Activated T-cell treated with anti-CD3 and anti-CD28 coated beads, Interleukin-2, amount 50 U/mL, for 48 hours (primary cell): Measurements from ENCODE around the gene COL6A5.
"Not testable (repeated sequence)": the region's sequence is repeated elsewhere in the genome, so short reads cannot be mapped to it uniquely, and the experiment has no call there.

Experiments
- DNase-seq, 2 experiments: peaks; one replicate each; pipeline ENCODE4 v3.0.0-alpha.2; 2020

The COL6A5 gene

DNA sequence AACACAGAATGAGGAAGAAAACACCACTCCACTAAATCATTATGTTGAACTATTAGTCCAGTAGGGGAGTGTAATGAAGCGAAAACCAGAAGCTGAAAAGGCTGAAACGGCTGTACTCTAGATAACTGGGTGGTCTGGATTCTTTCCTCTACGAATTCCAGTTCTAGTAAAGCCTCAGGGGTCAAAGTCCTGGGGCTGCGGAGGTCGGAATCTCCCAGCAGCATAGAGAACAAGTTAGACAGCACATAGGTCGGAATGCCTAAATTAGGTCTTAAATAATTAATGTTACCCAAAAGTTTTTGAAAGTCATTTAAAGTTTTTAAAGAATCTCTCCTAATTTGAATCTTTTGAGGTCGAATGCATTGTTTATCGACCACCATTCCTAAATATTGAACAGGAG, 102.7 kb downstream of the COL6A5 start:
- not testable (repeated sequence) for DNase-seq

DNA sequence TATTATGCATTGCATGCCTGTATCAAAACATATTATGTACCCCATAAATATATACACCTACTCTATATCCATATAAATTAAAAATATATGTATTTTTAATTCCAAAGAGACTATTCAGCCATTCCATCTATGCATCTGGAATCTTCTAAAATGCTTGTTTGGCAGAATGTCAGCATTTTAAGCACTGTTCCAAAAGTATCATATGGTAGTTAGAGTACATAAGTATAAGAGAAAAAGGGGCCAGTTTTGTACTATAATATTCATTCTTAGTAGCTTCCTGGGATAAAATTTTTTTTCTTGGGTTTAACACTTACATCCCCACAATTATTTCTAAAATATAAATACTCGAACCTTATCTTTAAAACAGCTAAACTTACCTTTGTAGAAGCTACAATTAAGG, 111.1 kb downstream of the COL6A5 start:
- DNase-seq: no peak

DNA sequence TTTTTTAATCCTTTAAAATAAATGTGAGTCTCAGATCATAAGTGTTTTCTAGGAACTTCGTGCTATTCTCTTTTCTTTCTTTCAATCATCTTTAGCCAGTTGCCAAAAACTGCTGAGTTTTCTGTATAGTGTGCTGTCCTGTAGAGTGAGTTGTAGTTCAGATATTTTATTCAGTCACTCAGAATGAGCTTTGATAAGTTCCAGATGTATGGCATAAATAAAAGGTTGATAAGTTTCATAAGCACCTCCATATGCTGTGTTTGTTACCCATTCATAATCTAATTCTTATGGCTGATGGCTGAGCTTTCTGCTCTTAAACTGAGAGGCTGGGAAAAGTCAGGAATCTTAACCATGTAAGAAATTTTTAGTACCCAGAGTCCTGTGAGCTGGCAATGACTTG, 112.2 kb downstream of the COL6A5 start:
- DNase-seq: no peak

DNA sequence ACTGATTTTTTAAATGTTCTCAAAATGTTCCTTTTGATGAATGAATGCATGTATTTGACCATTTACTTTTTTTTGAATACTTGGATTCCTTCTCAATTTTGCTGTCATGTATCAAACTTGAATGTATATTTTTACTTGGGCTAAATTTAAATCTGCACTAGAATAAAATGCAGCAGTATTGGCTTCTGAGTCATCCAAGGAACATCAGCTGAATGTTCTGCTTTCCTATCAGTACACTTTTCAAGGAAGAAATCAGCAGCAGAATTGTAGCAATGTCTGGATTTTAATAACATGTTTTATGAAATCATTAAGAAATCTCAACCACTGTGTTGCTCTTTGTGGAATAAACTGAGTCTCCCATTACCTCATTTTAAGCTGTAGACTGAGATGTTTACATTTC, 114.5 kb downstream of the COL6A5 start:
- DNase-seq: no peak

DNA sequence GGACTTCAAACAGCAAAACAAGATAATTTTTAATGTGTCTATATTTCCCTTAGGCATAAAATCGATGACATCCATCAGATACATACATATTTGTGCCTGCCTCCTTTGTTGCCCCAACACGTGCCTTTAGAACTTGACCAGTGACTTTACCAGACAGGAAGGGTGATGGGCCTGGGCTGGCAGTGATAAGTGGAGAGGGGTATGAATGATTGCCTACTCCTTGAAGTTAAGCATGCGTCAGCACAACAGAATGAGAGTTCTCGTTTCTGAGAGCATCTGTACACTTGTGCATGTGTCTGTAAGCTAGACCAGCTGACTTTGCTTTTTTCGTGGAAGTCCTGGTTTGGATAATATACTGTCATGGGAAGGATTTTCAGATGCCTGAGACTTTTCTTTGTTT, 116.6 kb downstream of the COL6A5 start:
- DNase-seq: no peak

DNA sequence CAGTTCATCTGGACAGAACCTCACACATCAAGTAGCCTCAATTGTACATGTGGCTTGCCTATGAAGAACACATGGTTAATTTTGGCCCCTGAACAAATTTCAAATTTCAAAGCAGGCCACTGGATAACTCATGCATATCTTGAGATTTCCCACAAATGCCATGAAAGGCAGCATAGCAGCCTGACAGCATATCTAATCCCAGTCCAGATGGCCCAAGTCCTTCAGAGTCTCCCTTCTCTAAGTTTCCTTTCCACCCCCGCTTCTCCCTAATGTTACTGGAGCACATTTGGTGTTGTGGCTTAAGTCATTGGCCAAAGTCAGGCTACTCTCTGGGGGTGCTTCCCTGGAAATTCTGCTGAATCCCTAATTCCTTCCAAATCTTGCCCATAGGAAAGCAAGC, 117.7 kb downstream of the COL6A5 start:
- DNase-seq: no peak

DNA sequence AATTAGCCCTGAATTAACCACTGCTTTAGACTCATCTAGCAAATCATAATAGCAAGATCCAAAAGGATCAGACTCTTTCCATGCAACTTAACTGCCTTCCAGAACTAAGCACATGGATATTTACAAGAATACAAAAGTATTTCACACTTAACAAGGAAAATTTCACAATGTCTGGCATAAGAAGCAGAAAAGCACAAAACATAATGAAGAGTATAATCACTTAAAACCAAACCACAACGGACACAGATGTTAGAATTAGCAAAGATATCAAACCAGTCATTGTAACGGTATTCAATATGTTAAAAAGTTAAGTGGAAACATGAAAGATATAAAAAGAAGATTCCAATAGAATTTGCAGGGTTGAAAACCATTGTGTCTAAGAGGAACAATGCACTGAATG, 120.0 kb downstream of the COL6A5 start:
- DNase-seq: no peak

DNA sequence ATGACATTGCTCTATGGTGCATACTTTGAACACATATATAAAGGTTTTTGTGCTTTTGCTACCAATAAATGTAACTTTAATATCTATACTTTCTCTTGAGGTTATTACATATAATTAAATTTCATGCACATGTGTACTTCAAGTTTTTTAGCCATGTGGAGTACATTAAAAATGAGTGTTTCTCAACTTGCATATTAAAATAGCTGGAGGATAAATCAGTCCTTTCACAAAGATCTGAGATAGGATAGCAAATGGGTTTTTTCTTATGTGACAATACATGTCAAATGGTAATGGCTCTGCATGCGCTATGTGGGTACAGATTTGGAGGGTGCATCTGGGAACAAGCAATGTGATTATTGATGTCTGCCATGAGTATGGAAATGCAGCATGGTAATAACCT, 122.8 kb downstream of the COL6A5 start:
- DNase-seq: no peak

DNA sequence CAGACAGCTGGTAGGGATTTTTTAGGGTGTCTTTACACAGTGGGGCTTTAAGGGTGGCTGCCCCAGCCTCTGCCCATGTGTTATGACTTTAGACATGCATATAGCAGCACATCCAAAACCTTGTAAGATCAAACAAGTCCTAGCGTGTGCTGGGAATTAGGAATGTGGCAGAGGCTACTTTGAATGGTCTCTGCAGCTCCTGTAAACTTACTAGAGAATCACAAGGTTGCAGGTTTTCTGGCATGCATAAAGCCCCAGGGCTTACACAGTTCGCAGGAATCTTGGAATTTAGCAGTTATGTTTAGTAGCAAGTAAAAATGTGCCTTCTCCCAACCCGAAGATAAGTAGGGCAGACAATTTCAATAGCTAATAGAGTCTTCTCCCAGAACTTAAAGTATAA, 124.7 kb downstream of the COL6A5 start:
- DNase-seq: no peak

DNA sequence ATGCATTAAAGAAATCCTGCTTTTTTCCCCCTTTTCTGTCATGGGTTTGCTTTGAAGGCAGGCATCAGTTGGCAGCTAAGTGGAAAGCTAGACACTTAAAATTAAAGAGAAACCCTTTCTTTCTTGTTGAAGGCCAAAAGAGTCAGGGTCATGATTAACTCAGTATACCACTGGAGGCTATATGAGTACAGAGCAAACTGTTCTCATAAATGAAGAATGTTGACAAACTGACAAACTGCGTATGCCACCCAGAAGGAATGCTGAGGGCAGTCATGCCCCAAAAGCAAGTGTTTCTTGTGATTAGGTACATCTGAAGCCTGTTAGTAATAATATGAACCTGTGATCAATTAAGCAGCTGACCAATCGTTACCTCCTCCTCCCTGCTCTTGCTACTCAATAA, 127.9 kb downstream of the COL6A5 start:
- DNase-seq: no peak

DNA sequence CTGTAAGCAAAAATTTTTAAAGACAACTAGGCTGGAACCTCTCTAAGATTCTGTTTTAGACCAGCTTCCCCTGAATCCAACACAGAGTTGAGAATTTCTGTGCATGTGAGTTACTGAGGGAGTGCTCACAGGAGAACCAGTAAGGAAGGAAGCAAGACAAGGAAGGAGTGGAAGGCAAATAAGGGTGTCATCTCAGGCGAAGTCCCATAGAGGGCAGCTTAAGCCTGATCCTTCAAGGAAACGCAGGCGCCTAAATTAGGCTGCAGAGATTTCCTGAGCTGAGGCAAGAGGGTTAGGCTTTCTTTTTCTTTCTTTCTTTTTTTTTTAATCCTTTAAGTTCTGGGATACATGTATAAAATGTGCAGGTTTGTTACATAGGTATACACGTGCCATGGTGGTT, 135.3 kb downstream of the COL6A5 start:
- DNase-seq: no peak

DNA sequence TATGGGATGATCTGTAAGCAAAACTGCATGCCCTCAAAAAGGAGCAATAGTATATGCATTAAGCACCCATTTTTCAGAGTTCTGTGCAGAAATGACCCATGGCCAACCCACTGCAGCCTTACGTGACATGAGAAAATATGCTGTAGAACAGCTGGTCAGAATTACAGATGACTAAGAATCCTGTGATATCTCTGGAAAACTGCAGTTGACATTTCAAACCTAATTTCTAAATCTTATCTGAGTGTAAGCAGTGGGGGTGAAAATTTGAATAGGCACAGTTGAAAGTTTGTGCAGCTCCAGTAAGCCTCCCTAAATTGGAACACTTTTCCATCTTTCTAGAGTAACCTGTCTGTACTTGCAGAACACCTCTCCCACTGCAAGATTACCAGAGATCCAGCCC, 142.8 kb downstream of the COL6A5 start:
- DNase-seq: no peak

DNA sequence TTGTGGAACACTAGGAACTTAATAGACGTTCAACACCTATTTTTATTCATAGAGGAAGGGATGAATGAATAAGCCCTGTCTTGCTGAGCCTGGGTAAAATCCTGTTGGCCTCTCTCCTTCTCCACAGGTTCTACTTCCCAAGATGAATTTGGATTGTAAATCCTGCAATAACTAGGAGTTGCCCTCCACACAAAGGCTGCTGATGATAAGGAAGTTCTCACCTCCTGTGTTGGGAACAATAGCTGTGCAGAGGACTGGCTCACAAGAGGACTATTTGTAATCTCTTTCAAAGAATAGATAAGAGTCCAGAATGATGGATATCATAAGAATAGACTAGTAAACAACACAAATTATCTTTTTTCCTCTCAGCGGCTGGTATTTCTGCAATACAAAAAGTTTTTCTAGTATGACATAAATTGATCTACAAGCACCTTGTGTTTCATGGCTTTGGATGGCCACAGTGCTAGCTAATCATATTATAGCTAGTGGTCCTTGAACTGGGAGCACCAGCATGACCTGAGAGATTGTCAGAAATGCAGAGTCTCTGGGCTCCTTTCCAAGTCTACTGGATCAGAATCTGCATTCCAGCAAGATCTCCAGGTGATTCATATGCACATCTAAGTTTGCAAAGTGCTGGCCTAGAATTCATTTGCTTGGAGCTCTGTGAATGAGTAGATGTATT, 143.4 kb downstream of the COL6A5 start:
- no peak for DNase-seq

DNA sequence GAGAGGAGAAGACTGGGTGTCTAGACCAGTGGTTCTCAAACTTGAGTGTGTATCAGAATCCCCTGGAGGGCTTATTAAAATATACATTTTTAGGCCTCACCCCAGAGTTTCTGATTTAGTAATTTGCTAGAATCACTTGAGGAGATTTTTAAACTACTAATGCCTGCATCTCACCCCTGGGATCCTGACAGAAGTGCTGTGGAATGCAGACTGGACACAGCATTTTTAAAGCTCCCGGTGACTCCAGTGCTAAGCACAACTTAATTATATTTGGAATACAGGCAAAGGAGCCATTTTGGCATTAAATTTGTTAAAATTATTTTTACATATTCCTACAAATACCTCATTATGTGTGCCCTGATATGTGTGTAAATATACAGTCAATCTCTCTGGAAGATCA, 144.8 kb downstream of the COL6A5 start:
- no peak for DNase-seq

DNA sequence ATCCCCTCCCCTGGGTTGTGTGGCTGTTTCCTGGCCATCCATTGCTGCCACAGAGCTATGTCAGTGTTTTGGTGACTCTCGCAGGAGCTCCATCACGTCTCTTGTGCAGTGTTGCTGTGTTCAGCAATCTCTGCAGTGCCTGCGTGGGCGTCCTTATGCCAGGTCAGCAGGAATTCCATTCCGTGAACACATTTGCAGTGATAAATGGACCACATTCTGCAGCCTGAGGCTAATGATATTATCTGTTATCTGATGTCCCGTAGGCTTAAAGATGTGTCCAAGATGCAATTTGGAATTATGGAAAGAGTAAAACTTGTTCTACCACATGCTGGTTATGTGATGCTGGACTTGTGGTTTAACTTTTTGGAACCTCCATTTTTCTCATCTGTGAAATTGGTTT, 146.0 kb downstream of the COL6A5 start:
- DNase-seq: no peak

DNA sequence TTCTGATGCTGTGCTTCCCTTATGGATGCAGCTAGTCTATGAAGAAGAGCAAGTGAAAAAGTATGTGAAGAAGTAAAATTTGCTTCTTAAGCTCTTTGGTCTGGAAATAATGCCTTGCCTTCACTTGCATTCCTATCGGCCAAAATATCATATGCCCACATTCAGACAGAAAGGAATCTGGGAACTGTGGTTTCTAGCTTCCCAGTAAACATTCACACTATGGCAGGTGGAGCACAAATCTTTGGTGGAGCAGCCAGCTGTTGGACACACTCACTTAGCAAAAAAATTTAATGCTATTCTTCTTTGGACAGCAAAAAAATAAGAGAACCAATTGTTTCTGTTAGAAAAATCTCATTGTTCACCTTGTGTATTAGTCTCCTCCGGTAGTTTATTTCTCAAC, 159.2 kb downstream of the COL6A5 start:
- no peak for DNase-seq

DNA sequence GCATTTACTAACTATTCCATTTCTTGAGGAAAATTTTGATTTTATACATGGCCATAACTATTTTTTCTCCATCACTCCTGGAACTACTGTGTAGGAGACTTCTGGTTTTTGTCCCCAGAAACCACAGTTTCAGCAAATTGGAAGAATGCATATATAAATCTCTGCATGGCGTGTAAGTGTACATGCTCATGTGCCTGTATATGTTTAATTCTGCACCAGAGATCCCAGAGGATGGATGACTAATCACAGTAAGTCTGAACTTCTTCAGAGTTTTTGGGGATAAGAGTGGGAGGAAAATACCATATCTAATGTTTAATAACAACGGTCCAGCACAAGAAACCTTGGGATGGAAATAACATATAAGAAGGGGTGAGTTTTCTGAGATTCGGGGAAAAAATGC, 160.6 kb downstream of the COL6A5 start:
- no peak for DNase-seq

DNA sequence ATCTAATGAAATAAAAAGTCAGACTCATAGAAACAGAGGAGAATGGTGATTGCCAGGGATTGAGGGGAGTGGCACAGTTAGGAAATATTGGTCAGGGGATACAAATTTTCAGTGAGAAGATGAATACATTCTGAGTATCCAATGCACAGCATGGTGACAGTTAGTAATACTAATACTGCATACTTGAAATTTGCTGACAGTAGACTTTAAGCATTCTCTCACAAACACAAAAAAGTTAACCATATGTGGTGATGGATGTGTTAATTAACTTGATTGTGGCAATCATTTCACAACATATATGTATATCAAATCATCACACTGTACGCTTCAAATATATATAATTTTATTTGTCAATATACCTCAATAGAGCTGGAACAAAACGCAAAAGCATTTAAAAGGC, 162.3 kb downstream of the COL6A5 start:
- no peak for DNase-seq

DNA sequence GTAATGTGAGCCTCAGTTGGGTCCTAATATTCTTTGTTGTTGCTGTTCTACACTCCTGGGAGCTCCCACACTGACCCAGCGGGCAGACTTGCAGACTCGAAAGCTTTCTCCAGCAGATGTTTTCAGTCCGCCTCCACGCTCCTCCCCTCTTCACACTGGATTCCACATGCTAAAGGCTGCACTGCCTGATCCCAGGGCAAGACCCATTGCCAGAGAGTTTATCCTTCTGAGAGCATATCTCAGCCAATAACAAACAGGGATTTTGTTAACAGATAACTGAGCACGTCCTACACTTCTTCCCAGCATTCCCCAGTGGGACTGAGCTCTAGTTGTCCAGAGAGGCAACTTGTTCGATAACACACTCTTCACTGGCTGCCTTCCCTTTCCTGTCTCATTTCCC, 163.5 kb downstream of the COL6A5 start:
- DNase-seq: no peak

DNA sequence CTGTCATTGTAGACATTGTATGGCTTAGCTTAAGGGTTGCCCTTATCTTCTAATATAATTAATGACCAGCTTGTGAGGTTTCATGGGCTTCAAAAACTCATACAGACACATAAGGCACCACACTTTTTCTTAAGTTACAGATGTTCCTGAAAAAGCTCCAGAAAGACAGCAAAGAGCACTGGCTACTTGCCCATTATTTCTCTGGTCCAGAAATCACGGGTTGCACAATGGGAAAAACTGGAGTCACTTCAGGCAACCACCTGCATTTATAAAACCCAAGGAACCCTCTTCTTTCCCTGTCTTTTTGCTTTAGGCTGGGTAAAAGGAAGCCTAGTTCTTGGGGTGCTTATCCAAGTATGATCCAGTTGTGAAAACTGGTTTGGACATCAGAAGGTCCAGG, 169.2 kb downstream of the COL6A5 start:
- DNase-seq: no peak

DNA sequence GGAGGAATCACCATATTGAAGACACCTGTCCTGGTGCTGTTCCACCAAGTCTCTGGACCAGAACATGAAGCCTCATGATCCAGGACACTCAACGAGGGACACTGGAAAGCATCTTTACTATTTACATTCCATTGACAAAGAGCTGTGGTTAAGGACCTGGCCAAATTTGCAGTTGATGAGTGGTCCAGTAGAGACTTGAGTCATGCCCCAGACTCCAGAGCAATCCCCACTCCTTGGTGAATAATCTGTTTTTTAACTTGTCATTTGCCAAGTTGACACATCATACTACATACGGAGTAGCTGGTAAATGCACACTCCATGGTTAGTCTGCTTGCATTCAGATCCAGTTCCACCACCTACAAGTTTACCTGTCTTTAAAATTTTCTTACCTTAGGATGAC, 170.3 kb downstream of the COL6A5 start:
- no peak for DNase-seq

DNA sequence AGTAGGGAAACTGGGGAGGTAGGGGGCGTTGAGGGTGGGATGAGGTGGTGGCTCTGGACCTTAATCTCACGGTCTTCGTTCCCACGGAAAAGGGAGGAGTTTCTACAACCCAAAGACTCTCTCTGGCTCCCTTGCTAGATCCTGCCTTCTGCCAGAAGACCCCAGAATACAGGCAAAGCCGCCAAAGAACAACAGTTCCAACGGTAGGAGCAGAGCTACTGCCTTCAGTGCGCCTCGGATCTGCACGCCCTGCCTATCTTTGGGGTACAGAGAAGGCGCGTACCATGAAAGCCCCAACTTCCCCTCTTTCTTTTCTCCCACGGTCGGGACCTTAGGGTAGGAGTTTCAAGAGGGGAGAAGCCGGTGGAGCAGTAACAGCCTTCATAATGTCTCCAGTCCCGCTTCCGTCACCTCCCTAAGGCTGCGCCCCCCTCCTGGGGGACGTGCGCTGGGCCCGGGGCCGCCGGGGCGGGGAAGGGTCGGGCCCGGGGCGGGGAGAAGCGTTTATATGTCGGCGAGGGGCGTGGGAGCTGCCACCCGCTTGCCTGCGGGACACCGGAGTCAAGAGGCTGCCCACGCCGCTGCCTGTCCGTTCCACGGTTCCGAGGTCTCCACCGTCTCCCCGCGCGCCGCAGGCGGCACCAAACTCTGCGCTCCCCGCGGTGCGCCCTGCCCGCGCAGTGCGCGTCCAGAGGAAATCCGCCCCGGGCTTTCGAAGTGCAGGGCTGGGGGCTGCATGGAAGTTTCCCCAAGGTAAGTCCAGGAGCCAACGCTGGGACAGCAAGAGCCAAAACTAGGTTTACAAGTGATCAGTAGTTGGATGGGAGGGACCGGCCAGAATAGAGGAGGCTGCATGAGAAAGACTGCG, 171.4 kb downstream of the COL6A5 start, which contains the start of gene COL6A6:
Gene COL6A6, plus strand, starts transcription at position 533 of the 868 bp plus-strand sequence. CDS start 43,188 bp downstream, outside the sequence.
- peak in 1 of 2 experiments; percentile 16 for DNase-seq

DNA sequence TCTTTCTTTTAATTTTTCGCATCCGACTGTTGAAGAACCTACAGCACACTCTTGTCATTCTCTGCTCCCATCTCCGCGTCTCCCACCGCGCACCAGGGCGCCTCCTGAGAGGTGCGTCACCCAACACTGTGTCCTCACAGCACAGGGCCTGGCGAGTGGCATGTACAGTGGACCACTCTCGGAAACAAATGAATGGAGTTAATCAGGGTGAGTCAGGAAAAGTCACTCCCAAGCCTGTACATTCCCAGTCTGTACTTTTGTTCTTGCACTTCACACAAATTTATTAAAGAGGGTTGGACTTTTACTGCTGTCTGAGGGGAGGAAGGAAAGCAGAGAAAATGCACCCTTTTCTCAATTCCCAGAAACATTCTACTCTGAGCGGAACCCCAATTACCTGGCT, 172.1 kb downstream of the COL6A5 start:
- no peak for DNase-seq

DNA sequence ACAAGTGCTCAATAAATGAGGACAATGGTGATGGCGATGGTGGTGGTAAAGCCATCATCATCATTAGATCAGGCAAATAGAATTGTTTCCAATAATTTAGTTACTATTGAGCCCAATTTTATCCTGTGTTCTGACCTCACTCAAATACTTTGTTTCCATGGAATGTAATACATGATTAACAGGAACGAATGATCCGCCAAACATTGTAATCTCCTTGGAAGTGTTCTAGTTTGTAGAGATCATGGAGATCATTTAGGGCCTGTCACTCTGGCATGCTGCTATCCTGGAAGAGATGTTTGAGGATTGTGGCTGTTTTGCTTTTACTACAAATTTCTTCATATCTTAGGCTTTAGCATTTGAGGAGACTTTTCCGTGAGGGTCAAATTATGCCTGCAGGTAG, 174.3 kb downstream of the COL6A5 start:
- no peak for DNase-seq

DNA sequence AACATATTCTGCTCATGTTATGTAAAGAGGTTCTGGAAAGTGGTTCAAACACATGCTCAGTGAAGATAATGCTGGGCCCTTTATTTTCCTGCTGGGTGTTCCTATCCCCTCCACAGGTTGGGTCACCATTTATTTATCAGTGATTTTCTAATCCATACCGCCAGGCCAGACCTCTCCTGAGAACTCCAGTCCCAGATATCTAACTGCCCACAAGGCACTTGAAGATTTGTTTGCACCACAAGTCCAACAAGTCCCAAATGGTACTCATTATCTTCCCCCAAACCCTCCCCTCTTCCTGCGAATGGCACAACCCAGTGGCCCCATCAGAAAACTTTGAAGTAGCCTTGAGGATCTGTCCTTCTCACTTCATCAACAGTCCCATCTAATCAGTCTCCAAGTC, 176.9 kb downstream of the COL6A5 start:
- DNase-seq: no peak
